Activated T-cell treated with anti-CD3 and anti-CD28 coated beads for 1 hour (primary cell): ENCODE results near the gene KCNG4.

Source experiments
- DNase-seq: peaks from one replicate; pipeline ENCODE4 v3.0.0-alpha.2; 2020; ENCODE audit warnings: low read depth

The KCNG4 gene

DNA sequence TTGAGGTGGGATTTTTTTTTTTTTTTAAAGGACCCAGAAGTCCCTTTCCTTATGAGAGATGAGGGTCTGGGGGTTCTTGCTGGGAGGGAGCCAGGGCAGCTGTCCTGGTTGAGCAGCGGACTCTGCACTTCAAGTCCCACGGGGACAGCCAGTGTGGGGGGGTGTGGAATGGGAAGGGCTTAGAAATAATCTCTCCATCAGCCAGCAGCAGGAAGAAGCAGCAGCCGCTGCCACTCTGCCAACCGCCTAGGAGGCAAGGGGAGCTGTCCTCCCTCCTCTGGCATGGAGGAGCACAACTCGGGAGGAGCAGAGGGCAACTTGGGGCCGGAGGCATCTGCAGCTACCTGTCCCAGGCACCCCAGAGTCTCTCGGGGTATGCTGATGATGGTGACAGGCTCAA lies at the start of gene KCNG4:
Gene KCNG4, minus strand, starts transcription at position 104 of the 400 bp plus-strand sequence. CDS start 2,527 bp downstream, outside the sequence.
- no peak for DNase-seq

- no peak for DNase-seq
These were observed 49.1 kb upstream of the KCNG4 start for GRCh38 chr16:84288902-84289301.

- DNase-seq: no peak
These were observed 46.9 kb upstream of the KCNG4 start for GRCh38 chr16:84286578-84287240.

- DNase-seq: no peak
These were observed 44.4 kb upstream of the KCNG4 start for GRCh38 chr16:84284154-84284722.

- no peak for DNase-seq
These were observed 43.7 kb upstream of the KCNG4 start for GRCh38 chr16:84283314-84284153.

GRCh38 chr16:84282533-84282932 lies 42.7 kb upstream of the KCNG4 start:
- no peak for DNase-seq

DNA sequence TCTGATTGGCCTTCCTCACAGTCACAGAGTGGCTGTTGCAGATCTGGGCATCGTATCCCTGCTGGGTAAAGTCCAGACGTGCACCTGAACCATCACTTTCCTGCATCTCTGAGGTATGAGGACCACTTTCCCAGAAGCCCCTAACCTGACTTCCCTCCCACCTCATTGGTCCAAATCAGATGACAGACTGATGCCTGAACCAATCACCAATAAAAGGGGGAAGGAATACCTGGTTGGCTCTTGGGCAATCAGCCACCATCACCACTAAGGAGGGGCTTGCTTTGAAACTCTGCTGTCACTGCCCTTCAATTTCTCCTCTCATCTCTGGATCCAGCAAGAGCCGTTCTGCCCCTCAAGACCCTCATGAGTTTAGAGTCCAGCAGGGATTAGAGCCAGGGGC lies 41.3 kb upstream of the KCNG4 start:
- DNase-seq: no peak

- DNase-seq: no peak
These were observed 40.1 kb upstream of the KCNG4 start for GRCh38 chr16:84279881-84280280.

- DNase-seq: no peak
These were observed 39.2 kb upstream of the KCNG4 start for GRCh38 chr16:84278968-84279367.

- DNase-seq: no peak
These were observed 38.5 kb upstream of the KCNG4 start for GRCh38 chr16:84278333-84278732.

DNA sequence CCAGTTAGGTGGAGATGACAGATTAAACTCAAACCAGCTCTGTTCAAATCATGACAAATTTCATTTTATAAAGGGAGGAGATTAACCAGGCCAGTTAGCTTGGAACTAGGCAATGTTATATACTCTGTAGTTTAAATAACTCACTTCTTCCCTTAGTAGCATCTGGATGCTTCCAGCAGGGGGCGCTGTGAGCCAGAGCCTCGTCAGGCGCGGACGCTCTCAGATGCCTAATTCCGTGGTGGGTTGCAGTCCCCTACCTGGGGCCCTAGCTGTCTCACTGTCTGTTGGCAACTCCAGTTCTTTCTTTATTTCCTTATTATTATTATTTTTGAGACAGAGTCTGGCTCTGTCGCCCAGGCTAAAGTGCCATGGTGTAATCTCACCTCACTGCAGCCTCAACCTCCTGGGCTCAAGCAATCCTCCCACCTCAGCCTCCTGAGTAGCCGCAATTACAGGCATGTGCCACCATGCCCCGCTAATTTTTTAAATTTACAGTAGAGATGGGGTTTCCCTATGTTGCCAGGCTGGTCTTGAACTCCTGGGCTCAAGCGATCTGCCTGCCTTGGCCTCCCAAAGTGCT lies 37.5 kb upstream of the KCNG4 start:
- DNase-seq: peak; percentile 72

DNA sequence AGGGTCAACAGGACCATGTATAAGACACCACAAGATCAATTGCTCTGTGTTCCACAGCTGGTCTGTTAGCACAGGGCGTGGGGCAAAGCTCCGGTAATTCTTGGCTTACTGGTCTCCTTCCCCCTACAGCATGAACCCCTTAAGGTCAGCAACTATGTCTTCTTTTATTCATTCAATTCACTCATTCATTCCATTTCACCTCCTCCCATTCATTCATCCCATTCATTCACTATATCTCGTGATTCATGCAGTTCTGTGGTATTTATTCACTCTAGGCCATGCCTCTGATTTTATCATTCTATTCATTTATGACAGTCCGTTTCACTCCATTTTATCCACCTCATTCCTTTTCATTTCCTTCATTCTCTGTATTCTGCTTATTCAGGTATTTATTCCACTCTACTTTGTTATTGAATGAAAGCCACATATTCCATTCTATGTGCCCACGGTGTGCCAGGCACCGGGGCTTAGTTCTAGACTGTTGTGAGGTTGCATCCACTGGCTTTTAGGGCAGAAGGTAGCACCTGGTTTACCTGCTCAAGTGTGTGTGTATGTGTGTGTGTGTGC lies 35.9 kb upstream of the KCNG4 start:
- no peak for DNase-seq

DNA sequence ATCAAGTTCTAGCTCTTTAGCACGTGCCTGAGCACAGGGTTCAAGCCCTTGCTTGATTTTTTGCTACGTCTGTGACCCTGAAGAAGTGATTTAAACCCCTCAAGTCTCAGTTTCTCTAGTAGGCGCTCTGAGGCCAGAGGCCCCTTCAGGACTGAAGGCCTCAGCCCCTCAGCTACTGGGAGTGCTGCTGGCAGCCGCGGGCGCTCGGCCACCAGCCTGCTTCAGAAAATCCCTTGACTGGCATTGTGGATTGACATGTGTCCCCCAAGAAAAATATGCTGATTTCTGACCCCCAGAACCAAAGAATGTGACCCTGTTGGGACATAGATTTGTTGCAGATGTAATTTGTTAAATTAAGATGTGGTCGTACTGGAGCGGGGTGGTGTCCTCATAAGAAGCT lies 34.7 kb upstream of the KCNG4 start:
- DNase-seq: no peak

- DNase-seq: no peak
These were observed 33.0 kb upstream of the KCNG4 start for GRCh38 chr16:84272740-84273320.

DNA sequence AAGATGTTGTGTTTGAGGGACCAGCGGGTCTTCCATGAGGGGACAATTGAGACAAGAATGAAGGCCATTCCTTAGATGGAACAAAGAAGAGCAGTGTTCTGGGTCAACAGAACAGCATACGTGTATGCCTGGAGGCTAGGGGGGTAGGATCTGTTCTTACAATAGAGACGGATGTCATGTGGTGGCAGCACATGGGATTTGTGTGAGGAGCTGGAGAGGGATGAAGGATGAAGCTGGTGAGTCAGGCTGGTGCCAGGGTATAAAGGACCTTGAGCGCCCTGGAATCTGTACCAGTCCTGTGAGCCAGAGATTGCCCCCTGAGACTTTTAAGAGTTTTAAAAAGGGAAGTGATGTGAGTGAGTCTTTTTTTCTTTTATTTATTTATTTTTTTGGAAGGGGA lies 32.1 kb upstream of the KCNG4 start:
- no peak for DNase-seq

GRCh38 chr16:84271037-84271436 lies 31.2 kb upstream of the KCNG4 start:
- DNase-seq: no peak

- no peak for DNase-seq
These were observed 30.7 kb upstream of the KCNG4 start for GRCh38 chr16:84270531-84270930.

GRCh38 chr16:84270071-84270470 lies 30.3 kb upstream of the KCNG4 start:
- DNase-seq: no peak

DNA sequence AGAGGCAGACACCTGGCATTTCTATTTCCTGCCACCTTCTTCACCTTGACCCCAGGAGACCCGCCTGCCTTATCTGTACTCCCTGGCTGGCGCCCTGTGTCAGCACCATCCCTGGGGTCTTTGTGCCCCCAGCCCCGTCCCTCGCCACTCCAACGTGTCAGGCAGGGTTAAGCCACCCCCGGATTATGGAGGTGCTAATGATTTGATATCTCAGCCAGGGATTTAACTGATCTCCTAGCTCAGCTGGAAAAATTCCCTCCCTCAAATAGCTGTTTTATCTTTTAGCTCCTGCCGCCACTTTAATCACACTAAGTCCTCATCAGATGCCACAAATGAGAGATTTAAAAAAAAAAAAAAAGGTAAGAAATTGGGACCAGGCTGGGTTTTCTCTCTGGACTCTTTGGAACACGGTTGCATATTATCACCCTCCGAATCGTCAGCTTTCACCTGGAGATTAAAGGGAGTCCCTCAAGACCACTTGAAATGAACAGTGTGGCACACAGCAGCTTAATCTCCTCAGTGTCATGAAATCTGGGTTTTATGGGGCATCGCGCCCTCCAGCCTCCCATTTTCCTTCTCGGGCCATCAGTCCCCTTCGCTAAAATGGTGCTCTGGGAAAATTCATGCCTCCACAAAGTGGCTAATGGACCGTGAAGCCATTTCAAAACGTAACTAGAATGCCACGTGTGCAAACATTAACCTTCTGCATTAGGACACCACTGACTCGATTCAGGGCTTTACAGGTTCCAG lies 28.7 kb upstream of the KCNG4 start:
- DNase-seq: no peak

DNA sequence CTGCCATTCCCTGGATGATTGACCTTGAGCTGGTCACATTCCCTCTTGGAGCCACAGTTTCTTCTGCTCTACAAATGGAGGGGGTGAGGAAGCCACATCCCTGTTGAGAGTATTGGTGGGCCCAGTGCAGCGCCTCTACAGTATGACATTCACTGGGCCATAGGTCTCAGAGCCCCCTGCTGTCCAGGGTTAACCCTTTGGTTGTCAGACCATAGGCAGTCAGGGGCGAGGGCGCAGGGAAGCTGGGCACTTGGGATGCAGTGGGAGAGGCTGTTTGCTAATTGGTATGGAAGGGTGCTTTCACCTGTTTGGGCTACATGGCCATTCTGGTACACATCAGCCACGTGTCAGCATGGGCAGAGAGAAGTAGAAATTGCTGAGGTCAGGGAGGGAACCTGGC lies 27.6 kb upstream of the KCNG4 start:
- DNase-seq: no peak

- DNase-seq: no peak
These were observed 26.6 kb upstream of the KCNG4 start for GRCh38 chr16:84266451-84266850.
